ENCODE data around the gene AP2S1. TPM values are rescaled to one million over a fixed set of nuclear protein-coding genes. Genes with fewer than 3 reads are reported as not detected.

AP2S1 gene
- total and polyA plus RNA-seq, 2 experiments from 2014 or later = 140 to 299 TPM

DNA sequence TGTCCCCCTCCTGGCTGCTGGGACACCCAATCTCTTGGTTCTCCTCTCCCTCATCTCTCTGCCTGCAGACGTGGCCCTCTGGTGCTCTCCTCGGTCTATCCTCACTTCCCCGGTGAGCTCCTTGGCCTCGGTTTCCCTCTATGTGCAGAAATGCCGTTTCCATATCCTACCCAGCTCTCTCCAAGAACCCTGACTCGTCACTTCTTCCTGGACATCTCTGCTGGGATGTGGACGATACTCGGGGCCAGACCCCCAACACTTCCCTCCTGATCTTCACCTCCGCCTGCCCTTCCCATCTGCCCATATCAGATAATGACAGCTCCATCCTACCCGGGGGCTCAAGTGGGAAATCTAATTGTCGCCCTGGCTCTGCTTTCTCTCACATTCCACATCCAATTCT is 7.9 kb downstream of the AP2S1 start:
- no peaks in the 10 kb centered on the region for H3K9me2 ChIP-seq (ENCODE audit: insufficient read depth)
- peaks cover 52% of the 10 kb centered on the region for H3K36me3 Mint-ChIP-seq (ENCODE audit: low read depth)
- peaks cover 9% of the 10 kb centered on the region for H3K27me3 Mint-ChIP-seq (ENCODE audit: insufficient read depth, low read depth, poor library complexity)
- TF ChIP-seq ZNF114 (CRISPR knock-in tag; IDR thresholded peaks at IDR 0.05) = no peak
- TF ChIP-seq, protein P1, sequence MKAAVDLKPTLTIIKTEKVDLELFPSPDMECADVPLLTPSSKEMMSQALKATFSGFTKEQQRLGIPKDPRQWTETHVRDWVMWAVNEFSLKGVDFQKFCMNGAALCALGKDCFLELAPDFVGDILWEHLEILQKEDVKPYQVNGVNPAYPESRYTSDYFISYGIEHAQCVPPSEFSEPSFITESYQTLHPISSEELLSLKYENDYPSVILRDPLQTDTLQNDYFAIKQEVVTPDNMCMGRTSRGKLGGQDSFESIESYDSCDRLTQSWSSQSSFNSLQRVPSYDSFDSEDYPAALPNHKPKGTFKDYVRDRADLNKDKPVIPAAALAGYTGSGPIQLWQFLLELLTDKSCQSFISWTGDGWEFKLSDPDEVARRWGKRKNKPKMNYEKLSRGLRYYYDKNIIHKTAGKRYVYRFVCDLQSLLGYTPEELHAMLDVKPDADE (IDR thresholded peaks at IDR 0.05) = no peak
- no peak overlapping the region for H3K4me3 ChIP-seq
- no peak overlapping the region for H3K27ac Mint-ChIP-seq
- H3K79me2 ChIP-seq (replicated peaks; ENCODE audit: insufficient read depth) = peaks cover 16% of the 10 kb centered on the region
- no peak overlapping the region for H3K4me2 ChIP-seq
- H3F3A ChIP-seq (replicated peaks; ENCODE audit: low read depth) = peaks cover 10% of the 10 kb centered on the region; the same call in 1 of the 2 replicates
- ATAC-seq (no peak), DNase-seq (ENCODE audit: low spot score) (no peak)
- no peak overlapping the region for H2AFZ ChIP-seq
- peaks cover 10% of the 10 kb centered on the region for H4K20me1 ChIP-seq (replicated peaks; ENCODE audit: insufficient read depth)
- no peaks in the 10 kb centered on the region for H3K4me1 ChIP-seq (ENCODE audit: insufficient read depth)
- H3K36me3 ChIP-seq (ENCODE audit: insufficient read depth) = peaks cover 9% of the 10 kb centered on the region
- peaks cover 2% of the 10 kb centered on the region; the same call in 1 of the 3 replicates for H3K4me1 Mint-ChIP-seq
- H3K27me3 ChIP-seq (ENCODE audit: insufficient read depth) = no peaks in the 10 kb centered on the region
- no peaks in the 10 kb centered on the region for H3K9me3 Mint-ChIP-seq
- no peak overlapping the region for H3K27ac ChIP-seq (ENCODE audit: low read depth)
- peak overlapping the region; percentile 16; the same call in 1 of the 3 replicates for H3K4me3 Mint-ChIP-seq

DNA sequence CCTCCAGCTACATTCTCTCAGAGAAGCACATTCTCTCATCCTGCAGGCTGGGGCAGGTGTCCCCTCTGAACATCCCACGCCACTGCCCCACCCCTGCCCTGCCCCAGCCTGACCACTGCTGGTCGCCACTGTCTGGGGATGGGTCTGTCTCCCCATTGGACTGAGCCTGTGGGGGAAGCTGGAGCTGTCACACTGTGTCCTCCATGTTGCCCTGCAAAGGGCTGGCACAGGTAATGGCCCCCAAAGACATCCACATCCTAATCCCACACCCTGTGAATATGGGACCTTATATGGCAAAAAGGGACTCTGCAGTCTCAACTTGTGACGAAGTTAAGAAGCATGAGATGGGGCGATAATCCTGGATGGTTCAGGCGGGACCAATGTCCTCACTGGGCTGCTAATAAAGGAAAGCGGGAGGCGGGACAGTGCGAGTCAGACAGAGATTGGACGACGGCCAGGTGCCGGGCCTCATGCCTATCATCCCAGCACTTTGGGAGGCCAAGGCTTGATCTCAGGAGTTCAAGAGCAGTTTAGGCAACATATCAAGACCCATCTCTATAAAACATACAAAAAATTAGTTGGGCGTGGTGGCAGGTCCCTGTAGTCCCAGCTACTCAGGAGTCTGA is 9.1 kb downstream of the AP2S1 start:
- DNase-seq (ENCODE audit: low spot score) (no peak), ATAC-seq (peak; percentile 13; the same call in 1 of the 3 replicates)

More for the DNA sequence above, 9.1 kb downstream of the AP2S1 start:
- Histone ChIP-seq H3K36me3 (ENCODE audit: insufficient read depth) (peaks cover 9% of the 10 kb centered on the region), H3F3A (replicated peaks; ENCODE audit: low read depth) (peaks cover 10% of the 10 kb centered on the region; the same call in 1 of the 2 replicates), H3K27me3 (ENCODE audit: insufficient read depth) (no peaks in the 10 kb centered on the region), H3K4me2 (no peak overlapping the region), H3K79me2 (replicated peaks; ENCODE audit: insufficient read depth) (peaks cover 4% of the 10 kb centered on the region; the same call in 1 of the 2 replicates), H3K9me2 (ENCODE audit: insufficient read depth) (no peaks in the 10 kb centered on the region), H2AFZ (no peak overlapping the region), H3K27ac (ENCODE audit: low read depth) (no peak overlapping the region), H4K20me1 (replicated peaks; ENCODE audit: insufficient read depth) (peaks cover 10% of the 10 kb centered on the region), H3K4me1 (ENCODE audit: insufficient read depth) (no peaks in the 10 kb centered on the region), H3K4me3 (no peak overlapping the region)
- H3K4me3 Mint-ChIP-seq = no peak overlapping the region; the same call in 2 of the 3 replicates
- peaks cover 8% of the 10 kb centered on the region for H3K27me3 Mint-ChIP-seq (ENCODE audit: insufficient read depth, low read depth, poor library complexity)
- TF ChIP-seq JUNB (IDR thresholded peaks at IDR 0.05; ENCODE audit: unreplicated experiment) (no peak), NANOG (IDR thresholded peaks at IDR 0.05; ENCODE audit: borderline replicate concordance) (no peak), ZNF114 (CRISPR knock-in tag; IDR thresholded peaks at IDR 0.05) (no peak), CREB1 (CRISPR knock-in tag; IDR thresholded peaks at IDR 0.05; ENCODE audit: low read depth) (no peak), ZNF331 (CRISPR knock-in tag; IDR thresholded peaks at IDR 0.05; ENCODE audit: low read depth) (no peak), EZH2phosphoT487 (IDR thresholded peaks at IDR 0.05; ENCODE audit: unreplicated experiment) (no peak)
- TF ChIP-seq, protein P2, sequence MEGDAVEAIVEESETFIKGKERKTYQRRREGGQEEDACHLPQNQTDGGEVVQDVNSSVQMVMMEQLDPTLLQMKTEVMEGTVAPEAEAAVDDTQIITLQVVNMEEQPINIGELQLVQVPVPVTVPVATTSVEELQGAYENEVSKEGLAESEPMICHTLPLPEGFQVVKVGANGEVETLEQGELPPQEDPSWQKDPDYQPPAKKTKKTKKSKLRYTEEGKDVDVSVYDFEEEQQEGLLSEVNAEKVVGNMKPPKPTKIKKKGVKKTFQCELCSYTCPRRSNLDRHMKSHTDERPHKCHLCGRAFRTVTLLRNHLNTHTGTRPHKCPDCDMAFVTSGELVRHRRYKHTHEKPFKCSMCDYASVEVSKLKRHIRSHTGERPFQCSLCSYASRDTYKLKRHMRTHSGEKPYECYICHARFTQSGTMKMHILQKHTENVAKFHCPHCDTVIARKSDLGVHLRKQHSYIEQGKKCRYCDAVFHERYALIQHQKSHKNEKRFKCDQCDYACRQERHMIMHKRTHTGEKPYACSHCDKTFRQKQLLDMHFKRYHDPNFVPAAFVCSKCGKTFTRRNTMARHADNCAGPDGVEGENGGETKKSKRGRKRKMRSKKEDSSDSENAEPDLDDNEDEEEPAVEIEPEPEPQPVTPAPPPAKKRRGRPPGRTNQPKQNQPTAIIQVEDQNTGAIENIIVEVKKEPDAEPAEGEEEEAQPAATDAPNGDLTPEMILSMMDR (conservative IDR thresholded peaks at IDR 0.05; ENCODE audit: low read depth in 2 of 2) = no peak
- TF ChIP-seq, protein P1 (IDR thresholded peaks at IDR 0.05) = no peak
- peaks cover 2% of the 10 kb centered on the region; the same call in 1 of the 3 replicates for H3K4me1 Mint-ChIP-seq
- no peaks in the 10 kb centered on the region for H3K9me3 Mint-ChIP-seq
- no peak overlapping the region for H3K27ac Mint-ChIP-seq
- H3K36me3 Mint-ChIP-seq (ENCODE audit: low read depth) = peaks cover 51% of the 10 kb centered on the region

Measured in GM23338 (cell line).